ENCODE results near the gene SEPHS2. TPM values are rescaled to one million over a fixed set of nuclear protein-coding genes. Genes with fewer than 3 reads are reported as not detected.
A peak's percentile ranks its signal among the peaks of the same experiment; 100 is the strongest.

SEPHS2 gene
- total and polyA plus RNA-seq, 8 donors, result 28.4 to 64.0 (median 32.2) TPM

- Histone ChIP-seq H3K27me3 (no peaks in the 10 kb centered on the region), H3K36me3 (peaks cover 0 to 17% of the 10 kb centered on the region in 2 donors), H3K9me3 (no peaks in the 10 kb centered on the region), H3K4me1 (peaks cover 7 to 37% of the 10 kb centered on the region in 2 donors), H3K27ac (peak overlapping the region; percentile 75 to 76), H3K4me3 (peak overlapping the region; percentile 74 to 78)
- DNase-seq (no peak), ATAC-seq (peak; percentile 15)
- intact Hi-C loops (cut with DNase I), result no loop called here
- TF ChIP-seq CTCF (IDR thresholded peaks at IDR 0.05), result no peak
Measured at GRCh38 chr16:30394592-30395154, 51.0 kb downstream of the SEPHS2 start.

Other genes with a start within 250 kb of the SEPHS2 start
- gene SULT1A3, start 246.6 kb downstream of the SEPHS2 start, total RNA-seq, result 10 to 100 TPM; 19.7 to 29.3 TPM
- gene SULT1A3, start 246.6 kb downstream of the SEPHS2 start, polyA plus RNA-seq (ENCODE audit: insufficient read length in 6 of 6), result 10 to 100 TPM in 4 of 6 donors, 1 to 10 TPM in 2; 6.4 to 13.7 (median 11.4) TPM
- gene NPIPB13, start 197.4 kb downstream of the SEPHS2 start, total RNA-seq, result 10 to 100 TPM; 13.6 to 27.0 TPM
- gene NPIPB13, start 197.4 kb downstream of the SEPHS2 start, polyA plus RNA-seq (ENCODE audit: insufficient read length in 6 of 6), result 10 to 100 TPM; 11.0 to 32.6 (median 28.8) TPM
- 10 to 100 TPM; 53.2 to 57.6 TPM for gene CD2BP2, start 90.6 kb downstream of the SEPHS2 start, total RNA-seq
- 10 to 100 TPM; 42.9 to 59.1 (median 51.3) TPM for gene CD2BP2, start 90.6 kb downstream of the SEPHS2 start, polyA plus RNA-seq (ENCODE audit: insufficient read length in 6 of 6)
- gene TBC1D10B, start 75.4 kb downstream of the SEPHS2 start, total RNA-seq, result 10 to 100 TPM; 32.7 to 43.7 TPM
- gene TBC1D10B, start 75.4 kb downstream of the SEPHS2 start, polyA plus RNA-seq (ENCODE audit: insufficient read length in 6 of 6), result 10 to 100 TPM; 29.5 to 39.3 (median 34.4) TPM
- 1 to 10 TPM in 1 of 2 donors, not detected in 1; 1.6 TPM for gene MYL11, start 71.1 kb downstream of the SEPHS2 start, total RNA-seq
- under 1 TPM in 4 of 6 donors, not detected in 2; 0.27 to 0.87 (median 0.62) TPM for gene MYL11, start 71.1 kb downstream of the SEPHS2 start, polyA plus RNA-seq (ENCODE audit: insufficient read length in 6 of 6)
- gene SEPTIN1, start 63.3 kb downstream of the SEPHS2 start, total RNA-seq, result 1 to 10 TPM; 2.9 to 6.3 TPM
- 1 to 10 TPM; 2.5 to 3.6 (median 3.1) TPM for gene SEPTIN1, start 63.3 kb downstream of the SEPHS2 start, polyA plus RNA-seq (ENCODE audit: insufficient read length in 6 of 6)
- 1 to 10 TPM; 7.0 TPM for gene ZNF48, start 50.5 kb downstream of the SEPHS2 start, total RNA-seq
- 10 to 100 TPM in 2 of 6 donors, 1 to 10 TPM in 4; 6.8 to 11.7 (median 9.0) TPM for gene ZNF48, start 50.5 kb downstream of the SEPHS2 start, polyA plus RNA-seq (ENCODE audit: insufficient read length in 6 of 6)
- 1 to 10 TPM; 6.0 to 8.5 TPM for gene ZNF771, start 38.3 kb downstream of the SEPHS2 start, total RNA-seq
- 1 to 10 TPM; 4.0 to 6.4 (median 5.5) TPM for gene ZNF771, start 38.3 kb downstream of the SEPHS2 start, polyA plus RNA-seq (ENCODE audit: insufficient read length in 6 of 6)
- 10 to 100 TPM; 26.2 to 37.4 TPM for gene DCTPP1, start 15.8 kb downstream of the SEPHS2 start, total RNA-seq
- 10 to 100 TPM; 35.5 to 49.3 (median 38.0) TPM for gene DCTPP1, start 15.8 kb downstream of the SEPHS2 start, polyA plus RNA-seq (ENCODE audit: insufficient read length in 6 of 6)
- 10 to 100 TPM; 19.9 to 60.2 TPM for gene ITGAL, start 26.9 kb upstream of the SEPHS2 start, total RNA-seq
- 1 to 10 TPM; 2.9 to 6.0 (median 5.3) TPM for gene ITGAL, start 26.9 kb upstream of the SEPHS2 start, polyA plus RNA-seq (ENCODE audit: insufficient read length in 6 of 6)
- gene ZNF768, start 80.7 kb upstream of the SEPHS2 start, total RNA-seq, result 10 to 100 TPM; 26.1 to 26.4 TPM
- 10 to 100 TPM; 31.6 to 42.2 (median 35.0) TPM for gene ZNF768, start 80.7 kb upstream of the SEPHS2 start, polyA plus RNA-seq (ENCODE audit: insufficient read length in 6 of 6)
- gene ZNF747, start 89.0 kb upstream of the SEPHS2 start, total RNA-seq, result 10 to 100 TPM in 1 of 2 donors, 1 to 10 TPM in 1; 6.6 to 11.8 TPM
- 1 to 10 TPM; 8.0 to 9.9 (median 9.0) TPM for gene ZNF747, start 89.0 kb upstream of the SEPHS2 start, polyA plus RNA-seq (ENCODE audit: insufficient read length in 6 of 6)
- gene ZNF764, start 112.5 kb upstream of the SEPHS2 start, total RNA-seq, result 1 to 10 TPM; 7.4 to 9.0 TPM
- 10 to 100 TPM; 11.2 to 15.8 (median 12.4) TPM for gene ZNF764, start 112.5 kb upstream of the SEPHS2 start, polyA plus RNA-seq (ENCODE audit: insufficient read length in 6 of 6)
- gene ZNF688, start 125.8 kb upstream of the SEPHS2 start, total RNA-seq, result 10 to 100 TPM; 11.8 to 12.3 TPM
- gene ZNF688, start 125.8 kb upstream of the SEPHS2 start, polyA plus RNA-seq (ENCODE audit: insufficient read length in 6 of 6), result 10 to 100 TPM in 4 of 6 donors, 1 to 10 TPM in 2; 8.9 to 16.4 (median 13.0) TPM
- gene ZNF785, start 139.8 kb upstream of the SEPHS2 start, total RNA-seq, result 10 to 100 TPM; 12.9 to 15.6 TPM
- gene ZNF785, start 139.8 kb upstream of the SEPHS2 start, polyA plus RNA-seq (ENCODE audit: insufficient read length in 6 of 6), result 10 to 100 TPM; 25.0 to 33.0 (median 30.4) TPM
- 1 to 10 TPM; 5.4 to 7.1 TPM for gene ZNF689, start 164.5 kb upstream of the SEPHS2 start, total RNA-seq
- gene ZNF689, start 164.5 kb upstream of the SEPHS2 start, polyA plus RNA-seq (ENCODE audit: insufficient read length in 6 of 6), result 1 to 10 TPM; 7.3 to 9.9 (median 8.6) TPM
- gene PRR14, start 205.1 kb upstream of the SEPHS2 start, total RNA-seq, result 10 to 100 TPM; 46.1 to 58.8 TPM
- 10 to 100 TPM; 39.2 to 50.3 (median 44.1) TPM for gene PRR14, start 205.1 kb upstream of the SEPHS2 start, polyA plus RNA-seq (ENCODE audit: insufficient read length in 6 of 6)
- gene FBRS, start 212.6 kb upstream of the SEPHS2 start, total RNA-seq, result 10 to 100 TPM; 52.1 to 62.3 TPM
- gene FBRS, start 212.6 kb upstream of the SEPHS2 start, polyA plus RNA-seq (ENCODE audit: insufficient read length in 6 of 6), result 10 to 100 TPM; 54.1 to 80.8 (median 64.0) TPM